Tibial nerve (tissue), 4 donors: ENCODE measurements around the gene SOWAHD. TPM values are rescaled to one million over a fixed set of nuclear protein-coding genes. Genes with fewer than 3 reads are reported as not detected.

Experiments
- DNase-seq, 2 donors: peaks; one replicate each; pipeline ENCODE4 v3.0.0-alpha.2; 2019; ENCODE audit warnings: low spot score in 2 of 2
- H3K27ac ChIP-seq, 4 donors: fragments of 200-600 bp; sonication (generic) in 3 of 4; one replicate each; pipeline ENCODE4 v1.5.1; 2017 to 2019; ENCODE audit warnings: mild to moderate bottlenecking in 1 of 4
- H3K27me3 ChIP-seq, 2 donors: fragments of 200-600 bp; sonication (generic) in 1 of 2; one replicate each; pipeline versions ENCODE4 v1.5.1 to v1.6.0; 2017 to 2019
- H3K36me3 ChIP-seq, 3 donors: fragments of 200-600 bp; sonication (generic); one replicate each; pipeline ENCODE4 v1.5.1; 2018 to 2019
- H3K4me1 ChIP-seq, 4 donors: fragments of 200-600 bp; sonication (generic) in 3 of 4; one replicate each; pipeline ENCODE4 v1.5.1; 2017 to 2019
- H3K4me3 ChIP-seq, 4 donors: fragments of 200-600 bp; sonication (generic) in 3 of 4; one replicate each; pipeline ENCODE4 v1.5.1; 2017 to 2019; ENCODE audit warnings: mild to moderate bottlenecking in 1 of 4, moderate library complexity in 1 of 4
- H3K9me3 ChIP-seq, 4 donors: fragments of 200-600 bp; sonication (generic) in 3 of 4; one replicate each; pipeline ENCODE4 v1.5.1; 2017 to 2019
- CTCF ChIP-seq, 5 experiments: fragments of 200-600 bp in 3 of 5; fragments of 450-650 bp in 2 of 5; sonication (generic) in 3 of 5; IDR thresholded peaks; one replicate each; pipeline ENCODE4 v1.5.1; 2016 to 2019; ENCODE audit warnings: antibody characterized with exemption in 5 of 5, mild to moderate bottlenecking in 3 of 5, moderate library complexity in 2 of 5
- EP300 ChIP-seq, 2 donors: sonication (generic); formaldehyde crosslinking; IDR thresholded peaks; one replicate each; pipeline ENCODE4 v1.6.1; 2017; ENCODE audit warnings: antibody characterized with exemption in 2 of 2, mild to moderate bottlenecking in 1 of 2
- POLR2A ChIP-seq, 2 donors: fragments of 450-650 bp; IDR thresholded peaks; one replicate each; pipeline ENCODE4 v1.6.1; 2017; ENCODE audit warnings: antibody characterized with exemption in 2 of 2, mild to moderate bottlenecking in 2 of 2, moderate library complexity in 2 of 2
- WGBS, 2 donors: methylation state at CpG; one replicate each; pipeline ENCODE4 v1.1.5; 2018; 5-methylcytosine and 5-hydroxymethylcytosine counted together
- total RNA-seq, 4 donors: library from RNA; depleted of rRNA; stranded (reverse); fragments of >200 nt; gene quantifications; one replicate each; pipeline ENCODE4 v1.1.0, GENCODE V29; 2016

Gene SOWAHD
- total RNA-seq, 4 donors from 2014 or later = 1.1 TPM; not detected in 3

DNA sequence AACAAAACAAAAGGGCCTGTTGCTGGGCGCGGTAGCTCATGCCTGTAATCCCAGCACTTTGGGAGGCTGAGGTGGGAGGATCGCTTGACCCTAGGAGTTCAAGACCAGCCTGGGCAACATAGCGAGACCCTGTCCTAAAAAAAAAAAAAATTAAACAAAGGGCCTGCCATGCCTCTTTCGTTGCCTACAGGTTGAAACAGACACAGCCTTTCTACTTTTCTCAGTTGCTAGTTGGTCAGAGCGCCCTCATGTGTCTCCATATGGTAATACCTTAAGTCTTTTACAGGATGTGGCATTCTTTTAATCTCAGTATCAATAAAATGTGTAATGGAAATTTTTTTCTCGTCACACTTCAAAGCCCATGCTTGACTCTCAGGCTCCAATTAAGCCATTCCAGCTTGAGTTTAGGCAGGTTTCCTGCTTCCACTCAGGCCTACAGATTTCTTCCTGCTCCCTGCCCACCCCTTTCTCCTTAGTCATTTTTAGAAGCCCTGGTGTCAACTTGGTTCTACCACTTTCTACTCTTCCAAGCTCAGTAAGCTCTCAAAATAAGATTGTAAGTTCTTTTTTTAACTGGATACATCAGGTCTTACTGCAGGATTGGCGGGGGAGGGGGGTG, 4.6 kb upstream of the SOWAHD start:
- Histone ChIP-seq H3K4me1 (peaks cover 0 to 4% (median 0%) of the 10 kb centered on the region in 4 donors), H3K36me3 (no peaks in the 10 kb centered on the region), H3K9me3 (no peaks in the 10 kb centered on the region), H3K27ac (no peak overlapping the region), H3K4me3 (no peak overlapping the region), H3K27me3 (peaks cover 0 to 7% of the 10 kb centered on the region in 2 donors)
- 53 to 56% methylated on average over 8 of the region's 8 CpGs for whole genome bisulfite sequencing, 2 donors
- DNase-seq = peak in 1 of 2 donors; percentile 31
- TF ChIP-seq EP300 (IDR thresholded peaks at IDR 0.05) (no peak), CTCF (IDR thresholded peaks at IDR 0.05) (peak in 2 of 5 experiments; percentile 18 to 39)

GRCh38 chrX:119755981-119756533, 2.3 kb upstream of the SOWAHD start:
- WGBS, 2 donors = 63 to 71% methylated on average over 7 of the region's 7 CpGs

GRCh38 chrX:119756926-119757635, 1.3 kb upstream of the SOWAHD start:
- Histone ChIP-seq H3K36me3 (no peaks in the 10 kb centered on the region), H3K27me3 (peaks cover 0 to 25% of the 10 kb centered on the region in 2 donors), H3K4me3 (no peak overlapping the region), H3K27ac (peak overlapping the region in 1 of 4 donors; percentile 71), H3K4me1 (peaks cover 0 to 13% (median 0%) of the 10 kb centered on the region in 4 donors), H3K9me3 (no peaks in the 10 kb centered on the region)
- 73 to 78% methylated on average over 10 of the region's 10 CpGs for WGBS, 2 donors
- no peak for DNase-seq
- TF ChIP-seq POLR2A (IDR thresholded peaks at IDR 0.05) = no peak

More at GRCh38 chrX:119755981-119756533, 2.3 kb upstream of the SOWAHD start:
- H3K9me3 ChIP-seq = no peaks in the 10 kb centered on the region
- no peak for DNase-seq
- H3K27me3 ChIP-seq = peaks cover 0 to 25% of the 10 kb centered on the region in 2 donors
- no peaks in the 10 kb centered on the region for H3K36me3 ChIP-seq
- peaks cover 0 to 13% (median 0%) of the 10 kb centered on the region in 4 donors for H3K4me1 ChIP-seq
- no peak overlapping the region for H3K4me3 ChIP-seq
- TF ChIP-seq CTCF (IDR thresholded peaks at IDR 0.05) (no peak), POLR2A (IDR thresholded peaks at IDR 0.05) (no peak)
- H3K27ac ChIP-seq = peak overlapping the region in 1 of 4 donors; percentile 40

DNA sequence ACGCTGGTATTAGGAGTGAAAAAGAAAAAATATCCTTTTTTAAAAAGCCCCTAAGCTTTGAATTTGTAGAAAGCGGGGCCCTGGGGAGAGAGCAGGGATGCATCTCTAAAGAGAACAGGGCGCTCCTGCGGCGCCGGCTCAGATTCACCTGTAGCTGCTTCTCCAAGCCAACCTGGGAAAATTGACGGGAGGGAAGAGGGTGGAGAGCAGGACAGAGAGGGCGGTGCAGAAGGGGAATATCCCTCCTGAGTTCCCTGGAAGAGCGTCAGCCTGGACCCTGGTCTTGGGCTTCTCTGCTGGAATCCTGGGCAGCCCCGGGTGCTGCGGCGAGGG, 776 bp upstream of the SOWAHD start:
- no peak for DNase-seq
- peak overlapping the region in 1 of 4 donors; percentile 71 for H3K27ac ChIP-seq
- no peaks in the 10 kb centered on the region for H3K9me3 ChIP-seq
- no peak for TF ChIP-seq POLR2A (IDR thresholded peaks at IDR 0.05)
- TF ChIP-seq EP300 (IDR thresholded peaks at IDR 0.05) = no peak
- TF ChIP-seq CTCF (IDR thresholded peaks at IDR 0.05) = no peak
- peaks cover 0 to 13% (median 0%) of the 10 kb centered on the region in 4 donors for H3K4me1 ChIP-seq
- WGBS, 2 donors = 62 to 65% methylated on average over 11 to 12 of the region's 12 CpGs
- H3K27me3 ChIP-seq = peaks cover 0 to 25% of the 10 kb centered on the region in 2 donors
- peak overlapping the region in 1 of 4 donors; percentile 53 for H3K4me3 ChIP-seq
- H3K36me3 ChIP-seq = no peaks in the 10 kb centered on the region

- TF ChIP-seq EP300 (IDR thresholded peaks at IDR 0.05) (no peak), POLR2A (IDR thresholded peaks at IDR 0.05) (no peak), CTCF (IDR thresholded peaks at IDR 0.05) (no peak)
- Histone ChIP-seq H3K4me3 (peak overlapping the region; percentile 16 to 53 (median 44)), H3K9me3 (no peaks in the 10 kb centered on the region), H3K36me3 (no peaks in the 10 kb centered on the region), H3K27ac (peak overlapping the region in 1 of 4 donors; percentile 71), H3K27me3 (peaks cover 0 to 25% of the 10 kb centered on the region in 2 donors), H3K4me1 (peaks cover 0 to 13% (median 0%) of the 10 kb centered on the region in 4 donors)
- DNase-seq = no peak
- WGBS, 2 donors = 38% methylated on average over 30 of the region's 54 CpGs; no CpG with 5 or more reads in 1 of the 2 donors
Measured at GRCh38 chrX:119758731-119759247, 401 bp downstream of the SOWAHD start.
